Amniotic epithelial cell (primary cell): Measurements from ENCODE around the gene SUMF1.
"Not testable (repeated sequence)": the region's sequence is repeated elsewhere in the genome, so short reads cannot be mapped to it uniquely, and the experiment has no call there.

Experiments used
- DNase-seq: peaks from one replicate; pipeline ENCODE4 v3.0.0-alpha.2; 2010; ENCODE audit warnings: low read depth

Gene SUMF1

GRCh38 chr3:4461468-4462090 is 5.5 kb downstream of the SUMF1 start:
- no peak for DNase-seq

- DNase-seq = no peak
Measured at GRCh38 chr3:4460334-4460733, 6.7 kb downstream of the SUMF1 start.

- no peak for DNase-seq
Measured at GRCh38 chr3:4458961-4459360, 8.1 kb downstream of the SUMF1 start.

GRCh38 chr3:4456780-4457179 is 10.3 kb downstream of the SUMF1 start:
- not testable (repeated sequence) for DNase-seq

GRCh38 chr3:4454142-4454541 is 12.9 kb downstream of the SUMF1 start:
- DNase-seq = no peak

- DNase-seq = no peak
Measured at GRCh38 chr3:4449043-4449805, 17.8 kb downstream of the SUMF1 start.

- DNase-seq = no peak
Measured at GRCh38 chr3:4448187-4448586, 18.9 kb downstream of the SUMF1 start.

GRCh38 chr3:4447295-4447999 is 19.6 kb downstream of the SUMF1 start:
- DNase-seq = no peak

GRCh38 chr3:4440951-4441350 is 26.1 kb downstream of the SUMF1 start:
- DNase-seq = no peak

- no peak for DNase-seq
Measured at GRCh38 chr3:4438296-4438695, 28.8 kb downstream of the SUMF1 start.

- no peak for DNase-seq
Measured at GRCh38 chr3:4432259-4432658, 34.8 kb downstream of the SUMF1 start.

- no peak for DNase-seq
Measured at GRCh38 chr3:4429648-4430350, 37.3 kb downstream of the SUMF1 start.

- DNase-seq = peak; percentile 90
Measured at GRCh38 chr3:4426782-4427344, 40.2 kb downstream of the SUMF1 start.

GRCh38 chr3:4426261-4426781 is 40.7 kb downstream of the SUMF1 start:
- no peak for DNase-seq

- peak; percentile 30 for DNase-seq
Measured at GRCh38 chr3:4425707-4426106, 41.4 kb downstream of the SUMF1 start.

GRCh38 chr3:4425055-4425454 is 42.0 kb downstream of the SUMF1 start:
- no peak for DNase-seq

- DNase-seq = peak; percentile 56
Measured at GRCh38 chr3:4421121-4421520, 45.9 kb downstream of the SUMF1 start.

GRCh38 chr3:4419920-4420319 is 47.1 kb downstream of the SUMF1 start:
- DNase-seq = no peak

- DNase-seq = no peak
Measured at GRCh38 chr3:4419386-4419785, 47.7 kb downstream of the SUMF1 start.

- DNase-seq = no peak
Measured at GRCh38 chr3:4418156-4418555, 48.9 kb downstream of the SUMF1 start.

- peak; percentile 8 for DNase-seq
Measured at GRCh38 chr3:4417449-4417848, 49.6 kb downstream of the SUMF1 start.

GRCh38 chr3:4416961-4417360 is 50.1 kb downstream of the SUMF1 start:
- peak; percentile 22 for DNase-seq
